Upper lobe of left lung (tissue), 6 donors: ENCODE measurements around the gene EPHB1. TPM values are rescaled to one million over a fixed set of nuclear protein-coding genes. Genes with fewer than 3 reads are reported as not detected.

Experiments used
- ATAC-seq, 2 donors: fragments of 200-7000 bp; cut with Tn5 transposase; one replicate each; pipeline ENCODE4 v1.9.1; 2022; ENCODE audit warnings: mild to moderate bottlenecking in 2 of 2, moderate library complexity in 2 of 2; ENCODE audit not compliant: low FRiP score in 2 of 2
- DNase-seq, 2 donors: peaks; one replicate each; pipeline ENCODE4 v3.0.0-alpha.2; 2019 to 2020
- H3K27ac ChIP-seq, 4 donors: fragments of 200-600 bp; sonication (generic); one replicate each; pipeline ENCODE4 v1.5.1; 2016 to 2019
- H3K27me3 ChIP-seq, 4 donors: fragments of 200-600 bp; sonication (generic); one replicate each; pipeline ENCODE4 v1.5.1; 2017 to 2019
- H3K36me3 ChIP-seq, 4 donors: fragments of 200-600 bp; sonication (generic); one replicate each; pipeline ENCODE4 v1.5.1; 2016 to 2019
- H3K4me1 ChIP-seq, 4 donors: fragments of 200-600 bp; sonication (generic); one replicate each; pipeline ENCODE4 v1.5.1; 2018 to 2019
- H3K4me3 ChIP-seq, 4 donors: fragments of 200-600 bp; sonication (generic); one replicate each; pipeline ENCODE4 v1.5.1; 2017 to 2019; ENCODE audit warnings: mild to moderate bottlenecking in 2 of 4, moderate library complexity in 1 of 4
- H3K9me3 ChIP-seq, 4 donors: fragments of 200-600 bp; sonication (generic); one replicate each; pipeline ENCODE4 v1.5.1; 2018 to 2019
- EP300 ChIP-seq, 4 donors: sonication (generic); formaldehyde crosslinking; IDR thresholded peaks; one replicate each; pipeline ENCODE4 v1.5.1; 2017; ENCODE audit warnings: antibody characterized with exemption in 4 of 4, control low read depth in 2 of 4
- POLR2A ChIP-seq, 4 donors: fragments of 450-650 bp; IDR thresholded peaks; one replicate each; pipeline ENCODE4 v1.5.1; 2016 to 2017; ENCODE audit warnings: antibody characterized with exemption in 4 of 4, mild to moderate bottlenecking in 2 of 4
- POLR2AphosphoS5 ChIP-seq, 2 donors: sonication (generic); formaldehyde crosslinking; IDR thresholded peaks; one replicate each; pipeline ENCODE4 v1.5.1; 2017; ENCODE audit warnings: antibody characterized with exemption in 2 of 2
- WGBS, 2 donors: methylation state at CpG; one replicate each; pipeline ENCODE4 v1.1.5; 2017 to 2018; 5-methylcytosine and 5-hydroxymethylcytosine counted together
- total RNA-seq, 6 donors: library from RNA; depleted of rRNA in 4 of 6; stranded (reverse); fragments of >200 nt in 4 of 6; gene quantifications; one replicate each; pipeline versions ENCODE4 v1.1.0 to v1.2.1, GENCODE V29; 2016 to 2021
- TF ChIP-seq, protein P1 (sequence below), 6 experiments: fragments of 450-650 bp in 4 of 6; fragments of 200-600 bp in 2 of 6; sonication (generic) in 2 of 6; IDR thresholded peaks; one replicate each; pipeline ENCODE4 v1.5.1; 2016 to 2019; ENCODE audit warnings: antibody characterized with exemption in 6 of 6
- donor health status: DM: no; HTN: no; CAD: no; lungs with moderate emphysema.
- donor health status: DM: no; HTN: yes; CAD: no; lungs with severe emphysema.

The EPHB1 gene
- total RNA-seq, 6 donors from 2014 or later: 1.3 to 14.6 (median 2.4) TPM; not detected in 1

DNA sequence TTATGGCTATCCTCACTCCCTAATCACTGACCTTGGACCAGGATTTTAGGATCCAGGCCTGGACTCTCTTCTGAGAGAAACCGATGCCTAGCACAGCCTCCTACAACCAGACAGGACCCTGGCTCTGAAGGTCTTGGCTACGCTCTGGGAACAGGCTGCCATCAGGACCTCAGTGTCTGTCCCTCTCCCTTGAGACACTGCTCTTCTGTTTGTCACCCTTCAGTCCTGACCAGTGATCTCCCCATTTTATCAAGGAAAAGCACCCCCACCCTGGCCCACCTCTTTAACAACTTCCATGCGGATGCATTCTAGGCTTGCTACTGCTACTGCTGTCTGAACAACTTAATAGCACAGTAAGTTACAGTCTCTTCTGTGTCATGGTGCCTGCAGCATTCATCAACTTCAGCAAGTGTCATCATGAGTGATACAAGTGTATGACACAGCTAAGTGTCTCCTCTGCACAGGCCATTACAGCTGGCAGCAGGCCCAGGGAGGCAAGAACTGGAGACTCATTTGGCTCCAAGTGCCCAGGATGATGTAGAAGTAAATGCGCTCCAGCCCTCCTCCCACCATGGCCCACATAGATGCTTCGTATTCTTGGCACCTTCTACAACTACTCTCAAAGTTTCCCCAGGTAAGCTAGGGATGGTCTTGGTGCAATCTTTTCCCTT is 302.4 kb downstream of the EPHB1 start:
- Histone ChIP-seq H3K4me3 (no peak overlapping the region), H3K27me3 (no peaks in the 10 kb centered on the region), H3K27ac (no peak overlapping the region), H3K9me3 (no peaks in the 10 kb centered on the region), H3K4me1 (no peaks in the 10 kb centered on the region), H3K36me3 (no peaks in the 10 kb centered on the region)
- WGBS, 2 donors: 88 to 97% methylated on average over 5 of the region's 5 CpGs
- no peak for TF ChIP-seq POLR2AphosphoS5 (IDR thresholded peaks at IDR 0.05)
- no peak for TF ChIP-seq EP300 (IDR thresholded peaks at IDR 0.05)
- TF ChIP-seq POLR2A (IDR thresholded peaks at IDR 0.05): no peak
- TF ChIP-seq, protein P1, sequence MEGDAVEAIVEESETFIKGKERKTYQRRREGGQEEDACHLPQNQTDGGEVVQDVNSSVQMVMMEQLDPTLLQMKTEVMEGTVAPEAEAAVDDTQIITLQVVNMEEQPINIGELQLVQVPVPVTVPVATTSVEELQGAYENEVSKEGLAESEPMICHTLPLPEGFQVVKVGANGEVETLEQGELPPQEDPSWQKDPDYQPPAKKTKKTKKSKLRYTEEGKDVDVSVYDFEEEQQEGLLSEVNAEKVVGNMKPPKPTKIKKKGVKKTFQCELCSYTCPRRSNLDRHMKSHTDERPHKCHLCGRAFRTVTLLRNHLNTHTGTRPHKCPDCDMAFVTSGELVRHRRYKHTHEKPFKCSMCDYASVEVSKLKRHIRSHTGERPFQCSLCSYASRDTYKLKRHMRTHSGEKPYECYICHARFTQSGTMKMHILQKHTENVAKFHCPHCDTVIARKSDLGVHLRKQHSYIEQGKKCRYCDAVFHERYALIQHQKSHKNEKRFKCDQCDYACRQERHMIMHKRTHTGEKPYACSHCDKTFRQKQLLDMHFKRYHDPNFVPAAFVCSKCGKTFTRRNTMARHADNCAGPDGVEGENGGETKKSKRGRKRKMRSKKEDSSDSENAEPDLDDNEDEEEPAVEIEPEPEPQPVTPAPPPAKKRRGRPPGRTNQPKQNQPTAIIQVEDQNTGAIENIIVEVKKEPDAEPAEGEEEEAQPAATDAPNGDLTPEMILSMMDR (IDR thresholded peaks at IDR 0.05): no peak
- ATAC-seq (no peak), DNase-seq (no peak)

DNA sequence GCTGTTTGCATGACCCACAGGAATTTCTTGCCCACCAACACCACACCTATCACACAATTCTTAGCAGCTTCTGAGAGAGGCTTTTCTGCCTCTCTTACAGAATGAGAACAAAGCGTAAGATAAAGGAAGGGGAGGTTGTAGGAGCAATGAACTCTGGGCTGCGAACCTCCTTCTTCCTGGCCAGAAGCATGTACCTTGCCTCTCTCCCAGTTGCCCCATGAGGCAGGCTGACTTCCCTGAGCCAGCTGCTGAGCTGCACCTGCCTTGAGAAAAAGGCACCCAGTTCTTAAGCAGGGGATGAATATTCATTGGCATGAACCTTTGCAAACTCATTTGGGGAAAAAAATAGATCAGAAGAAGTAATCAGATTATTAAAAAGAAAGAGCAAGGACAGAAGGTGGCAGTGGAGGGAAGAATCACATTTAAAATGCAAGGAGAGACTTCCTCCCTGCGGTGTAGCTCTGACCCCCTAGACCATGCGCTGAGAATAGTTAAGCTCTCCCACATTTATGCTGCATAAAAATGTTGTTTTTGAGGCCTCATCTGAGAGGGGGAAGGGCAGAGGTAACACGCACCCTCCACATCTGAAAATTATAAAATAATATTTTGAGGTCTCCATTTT is 304.8 kb downstream of the EPHB1 start:
- Histone ChIP-seq H3K36me3 (no peaks in the 10 kb centered on the region), H3K27ac (no peak overlapping the region), H3K4me1 (no peaks in the 10 kb centered on the region), H3K4me3 (no peak overlapping the region), H3K9me3 (no peaks in the 10 kb centered on the region), H3K27me3 (no peaks in the 10 kb centered on the region)
- TF ChIP-seq, protein P1 (IDR thresholded peaks at IDR 0.05): no peak
- TF ChIP-seq POLR2AphosphoS5 (IDR thresholded peaks at IDR 0.05) (no peak), EP300 (IDR thresholded peaks at IDR 0.05) (no peak), POLR2A (IDR thresholded peaks at IDR 0.05) (no peak)
- WGBS, 2 donors: 57 to 68% methylated on average over 5 of the region's 5 CpGs
- DNase-seq (no peak), ATAC-seq (no peak)

DNA sequence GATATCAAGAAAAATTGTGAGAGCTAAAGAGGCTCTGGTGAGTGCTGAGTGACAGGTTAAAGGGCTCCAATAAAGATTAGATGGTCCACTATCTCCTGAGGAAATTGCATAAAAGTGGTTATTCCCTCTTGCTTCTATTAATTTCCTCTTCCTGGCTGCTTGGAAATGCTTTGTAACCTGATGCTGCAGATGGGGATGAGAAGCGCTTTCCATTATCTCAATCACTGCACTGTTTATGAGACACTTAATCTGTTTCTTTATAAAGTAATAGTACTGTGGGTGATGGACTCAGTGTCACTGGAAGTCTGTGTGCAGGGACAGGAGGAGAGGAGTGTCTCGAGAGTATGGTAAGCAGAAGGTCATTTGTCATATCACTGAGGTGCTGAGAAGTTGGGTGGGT is 305.3 kb downstream of the EPHB1 start:
- no peak overlapping the region for H3K4me3 ChIP-seq
- 39 to 44% methylated on average over 2 of the region's 2 CpGs for WGBS, 2 donors
- no peak for ATAC-seq

DNA sequence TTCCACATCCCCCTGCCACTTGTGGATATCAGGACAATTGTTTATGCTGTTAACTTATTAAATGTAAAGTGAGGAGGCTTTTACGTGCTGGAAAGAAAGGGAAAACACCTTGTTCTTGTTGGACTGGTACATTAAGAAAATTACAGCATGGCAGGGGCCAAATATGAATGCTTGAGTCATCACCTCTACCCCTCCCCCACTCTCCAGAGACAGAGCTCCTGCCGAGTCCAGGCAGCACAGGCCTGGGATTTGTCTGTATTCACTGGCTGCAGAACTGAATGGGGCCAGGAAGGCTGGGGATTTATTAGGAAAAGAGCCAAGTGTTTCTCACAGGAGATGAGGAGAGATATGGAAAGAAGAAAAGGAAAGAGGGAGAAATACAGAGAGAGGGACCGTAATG is 308.9 kb downstream of the EPHB1 start:
- DNase-seq: no peak
- Histone ChIP-seq H3K27ac (no peak overlapping the region), H3K9me3 (no peaks in the 10 kb centered on the region), H3K27me3 (no peaks in the 10 kb centered on the region), H3K4me3 (no peak overlapping the region), H3K4me1 (no peaks in the 10 kb centered on the region), H3K36me3 (no peaks in the 10 kb centered on the region)
- no peak for ATAC-seq
- TF ChIP-seq, protein P1 (IDR thresholded peaks at IDR 0.05): no peak
- no peak for TF ChIP-seq EP300 (IDR thresholded peaks at IDR 0.05)
- no peak for TF ChIP-seq POLR2AphosphoS5 (IDR thresholded peaks at IDR 0.05)
- no peak for TF ChIP-seq POLR2A (IDR thresholded peaks at IDR 0.05)
- WGBS, 2 donors: 41 to 57% methylated on average over 3 of the region's 3 CpGs

More for the DNA sequence above, 305.3 kb downstream of the EPHB1 start:
- Histone ChIP-seq H3K27me3 (no peaks in the 10 kb centered on the region), H3K27ac (no peak overlapping the region), H3K9me3 (no peaks in the 10 kb centered on the region), H3K4me1 (no peaks in the 10 kb centered on the region), H3K36me3 (no peaks in the 10 kb centered on the region)
- TF ChIP-seq POLR2AphosphoS5 (IDR thresholded peaks at IDR 0.05) (no peak), POLR2A (IDR thresholded peaks at IDR 0.05) (no peak), EP300 (IDR thresholded peaks at IDR 0.05) (no peak)
- TF ChIP-seq, protein P1 (IDR thresholded peaks at IDR 0.05): no peak
- DNase-seq: no peak

DNA sequence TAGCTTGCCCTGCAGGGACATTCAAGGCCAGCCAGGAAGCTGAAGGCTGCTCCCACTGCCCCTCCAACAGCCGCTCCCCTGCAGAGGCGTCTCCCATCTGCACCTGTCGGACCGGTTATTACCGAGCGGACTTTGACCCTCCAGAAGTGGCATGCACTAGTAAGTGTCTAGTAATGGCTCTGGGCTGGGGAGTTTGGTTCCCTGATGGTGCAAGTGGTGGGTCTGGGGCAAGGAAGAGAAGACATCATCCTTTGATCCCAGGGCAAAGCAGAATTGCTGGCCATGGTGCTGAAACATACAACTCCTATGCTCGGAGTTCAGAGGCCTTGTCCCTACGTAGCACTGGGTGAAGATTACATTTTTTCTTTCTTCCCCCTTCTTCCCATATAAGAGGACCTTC is 311.4 kb downstream of the EPHB1 start:
- H3K4me3 ChIP-seq: no peak overlapping the region
- no peak for ATAC-seq
- 67 to 68% methylated on average over 8 of the region's 8 CpGs for WGBS, 2 donors
- no peak for TF ChIP-seq EP300 (IDR thresholded peaks at IDR 0.05)
- no peaks in the 10 kb centered on the region for H3K36me3 ChIP-seq
- no peak overlapping the region for H3K27ac ChIP-seq
- H3K27me3 ChIP-seq: no peaks in the 10 kb centered on the region
- DNase-seq: no peak
- H3K4me1 ChIP-seq: no peaks in the 10 kb centered on the region
- no peaks in the 10 kb centered on the region for H3K9me3 ChIP-seq
